Embryonic facial prominence (tissue), 1 donor: Measurements from ENCODE around the gene DUOX1.

ENCODE experiments used
- DNase-seq: peaks from one replicate; pipeline ENCODE4 v3.0.0-alpha.2; 2016; ENCODE audit errors: extremely low spot score

DUOX1 gene

GRCh38 chr15:45187894-45188830 lies 58.4 kb downstream of the DUOX1 start, which contains the start of gene SHF:
Gene SHF (minus strand): TSS chr15:45187966. CDS start chr15:45187951, 15 bp downstream.
- DNase-seq = peak; percentile 71

- DNase-seq = no peak
These were observed 67.7 kb downstream of the DUOX1 start for GRCh38 chr15:45197512-45197911.

- peak; percentile 94 for DNase-seq
These were observed 68.7 kb downstream of the DUOX1 start for GRCh38 chr15:45198337-45199135.

GRCh38 chr15:45199136-45199810 lies 69.5 kb downstream of the DUOX1 start:
- DNase-seq = no peak

GRCh38 chr15:45200001-45200798 lies 70.4 kb downstream of the DUOX1 start:
- peak; percentile 88 for DNase-seq

GRCh38 chr15:45200799-45201556 lies 71.2 kb downstream of the DUOX1 start:
- DNase-seq = peak; percentile 67

- no peak for DNase-seq
These were observed 71.7 kb downstream of the DUOX1 start for GRCh38 chr15:45201557-45201859.

GRCh38 chr15:45201869-45202268 lies 72.1 kb downstream of the DUOX1 start:
- no peak for DNase-seq

GRCh38 chr15:45203182-45203581 lies 73.4 kb downstream of the DUOX1 start:
- no peak for DNase-seq

- DNase-seq = no peak
These were observed 75.4 kb downstream of the DUOX1 start for GRCh38 chr15:45205192-45205591.

GRCh38 chr15:45212493-45212892 lies 82.7 kb downstream of the DUOX1 start:
- no peak for DNase-seq
